SK-N-MC (cell line): ENCODE data around the gene TBC1D2B.

Source experiments
- EZH2 ChIP-seq: fragments of 200-600 bp; sonication (generic); IDR thresholded peaks from one replicate; pipeline ENCODE4 v1.6.1; 2017; ENCODE audit warnings: antibody characterized with exemption
- POLR2AphosphoS5 ChIP-seq: IDR thresholded peaks from 2 replicates; pipeline ENCODE4 v1.6.1; 2012; ENCODE audit warnings: mild to moderate bottlenecking, low read depth, low read length, borderline replicate concordance

GRCh38 chr15:78080088-78080460 lies 2.6 kb upstream of the TBC1D2B start:
- TF ChIP-seq EZH2 = no peak
- TF ChIP-seq POLR2AphosphoS5 = no peak
